ENCODE measurements around the gene SEC14L3. TPM values are rescaled to one million over a fixed set of nuclear protein-coding genes. Genes with fewer than 3 reads are reported as not detected.

SEC14L3 gene
- total RNA-seq, 6 experiments from 2014 or later, result 0.31 to 1.1 (median 0.55) TPM; not detected in 2

DNA sequence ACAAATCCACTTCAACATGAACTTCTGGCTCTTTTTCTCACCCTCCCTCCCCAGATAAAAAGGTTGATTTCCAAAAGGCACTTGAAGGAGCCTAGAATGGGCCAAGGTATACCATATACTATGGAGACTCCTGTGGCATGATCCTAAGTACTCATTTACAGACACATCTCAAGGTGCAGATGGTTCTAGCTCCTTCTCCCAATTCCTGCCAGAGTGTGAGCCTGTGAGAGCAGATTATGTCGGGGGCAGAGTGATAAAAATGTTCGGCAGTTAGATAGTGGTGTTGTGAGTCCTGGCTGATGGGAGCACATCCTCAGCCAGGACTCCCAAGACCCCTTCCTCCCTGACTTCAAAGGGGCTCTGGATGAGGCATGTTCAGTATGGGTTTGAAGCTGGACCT is 8.2 kb upstream of the SEC14L3 start:
- DNase-seq (no peak), ATAC-seq (no peak)
- TF ChIP-seq CTCF (IDR thresholded peaks at IDR 0.05) (no peak), POLR2A (IDR thresholded peaks at IDR 0.05) (no peak)
- peaks cover 0 to 1% (median 0%) of the 10 kb centered on the region in 4 donors for H3K4me1 ChIP-seq
- WGBS (ENCODE audit: insufficient coverage, low coverage, low lambda C conversion rate, missing lambda C conversion rate), result 85% methylated on average over 2 of the region's 2 CpGs
- intact Hi-C loops (cut with DNase I), result loop anchor here in 1 of 2 donors (10.0 kb wide), 1 partner anchor 85 kb away; the partner anchor contains the start of gene SEC14L2
- no peak overlapping the region for H3K27ac ChIP-seq
- no peaks in the 10 kb centered on the region for H3K9me3 ChIP-seq
- no peaks in the 10 kb centered on the region for H3K27me3 ChIP-seq
- no peaks in the 10 kb centered on the region for H3K36me3 ChIP-seq
- H3K4me3 ChIP-seq, result no peak overlapping the region

GRCh38 chr22:30474683-30475424 is 3.0 kb upstream of the SEC14L3 start:
- Histone ChIP-seq H3K4me1 (peaks cover 0 to 14% (median 6%) of the 10 kb centered on the region in 4 donors), H3K9me3 (no peaks in the 10 kb centered on the region), H3K4me3 (no peak overlapping the region), H3K36me3 (no peaks in the 10 kb centered on the region), H3K27me3 (no peaks in the 10 kb centered on the region), H3K27ac (no peak overlapping the region)
- intact Hi-C loops (cut with DNase I), result loop anchor here in 1 of 2 donors (10.0 kb wide), 1 partner anchor 80 kb away; the partner anchor contains the start of gene SEC14L2
- ATAC-seq (no peak), DNase-seq (peak in 1 of 3 donors; percentile 4)
- 74% methylated on average over 3 of the region's 6 CpGs for WGBS (ENCODE audit: insufficient coverage, low coverage, low lambda C conversion rate, missing lambda C conversion rate)
- TF ChIP-seq POLR2A (IDR thresholded peaks at IDR 0.05), result no peak

- Histone ChIP-seq H3K27me3 (no peaks in the 10 kb centered on the region), H3K27ac (no peak overlapping the region), H3K4me1 (peaks cover 0 to 14% (median 6%) of the 10 kb centered on the region in 4 donors), H3K9me3 (no peaks in the 10 kb centered on the region), H3K4me3 (no peak overlapping the region), H3K36me3 (no peaks in the 10 kb centered on the region)
- intact Hi-C loops (cut with DNase I), result loop anchor here in 1 of 2 donors (10.0 kb wide), 1 partner anchor 79 kb away; the partner anchor contains the start of gene SEC14L2
- WGBS (ENCODE audit: insufficient coverage, low coverage, low lambda C conversion rate, missing lambda C conversion rate), result 95% methylated on average over 4 of the region's 4 CpGs
- DNase-seq (peak in 1 of 3 donors; percentile 19), ATAC-seq (no peak)
- TF ChIP-seq CTCF (IDR thresholded peaks at IDR 0.05), result no peak
- TF ChIP-seq POLR2A (IDR thresholded peaks at IDR 0.05), result no peak
These were observed 2.3 kb upstream of the SEC14L3 start for GRCh38 chr22:30474121-30474520.

DNA sequence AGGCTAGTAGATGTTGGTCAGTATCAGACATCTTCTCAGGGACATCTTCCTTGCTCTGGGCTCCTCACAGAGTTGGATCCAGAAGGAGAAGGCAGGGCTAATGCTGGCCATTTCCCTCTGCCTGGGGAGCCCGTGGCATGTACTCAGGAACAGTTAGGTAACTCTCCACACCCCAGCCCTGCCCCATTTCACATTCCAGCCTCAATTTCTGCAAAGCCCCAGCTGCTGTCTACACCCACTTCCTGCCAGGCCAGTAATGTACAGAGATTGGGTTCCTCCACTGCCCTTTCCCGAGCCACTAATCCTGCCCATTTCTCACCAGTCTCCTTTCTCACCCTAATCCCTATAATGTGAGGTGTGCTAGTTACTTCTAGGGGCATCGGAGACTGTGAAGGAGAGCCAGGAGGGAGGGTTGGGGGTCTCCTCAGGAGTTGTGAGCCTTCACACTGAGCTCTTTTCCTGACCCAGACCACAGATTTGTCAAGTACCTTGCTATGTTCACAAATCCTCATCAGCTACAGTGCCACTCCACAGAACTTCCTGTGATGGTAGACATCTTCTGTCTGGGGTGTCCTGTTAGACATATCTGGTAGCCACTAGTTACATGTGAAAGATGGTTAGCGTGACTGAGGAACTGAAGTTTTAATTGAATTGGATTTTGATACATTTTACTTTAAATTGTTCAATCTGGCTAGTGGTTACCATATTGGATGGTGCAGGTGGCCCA is 1.3 kb upstream of the SEC14L3 start:
- Histone ChIP-seq H3K9me3 (no peaks in the 10 kb centered on the region), H3K4me3 (no peak overlapping the region), H3K36me3 (no peaks in the 10 kb centered on the region), H3K27me3 (no peaks in the 10 kb centered on the region), H3K27ac (no peak overlapping the region), H3K4me1 (peaks cover 0 to 14% (median 6%) of the 10 kb centered on the region in 4 donors)
- DNase-seq (peak in 1 of 3 donors; percentile 22), ATAC-seq (no peak)
- 71% methylated on average over 1 of the region's 4 CpGs for WGBS (ENCODE audit: insufficient coverage, low coverage, low lambda C conversion rate, missing lambda C conversion rate)
- intact Hi-C loops (cut with DNase I), result loop anchor here in 1 of 2 donors (10.0 kb wide), 1 partner anchor 78 kb away; the partner anchor contains the start of gene SEC14L2
- TF ChIP-seq CTCF (IDR thresholded peaks at IDR 0.05), result no peak
- no peak for TF ChIP-seq POLR2A (IDR thresholded peaks at IDR 0.05)

All from right lobe of liver (tissue), 6 donors.